Endothelial cell (in vitro differentiated cells): ENCODE results near the gene HOXA7. TPM values are rescaled to one million over a fixed set of nuclear protein-coding genes. Genes with fewer than 3 reads are reported as not detected.

ENCODE experiments used
- DNase-seq: peaks from one replicate; pipeline ENCODE4 v3.0.0; 2021; ENCODE audit warnings: low spot score
- H3K27ac Mint-ChIP-seq: one replicate; pipeline ENCODE4 v1.8.0; 2021; ENCODE audit warnings: mixed read lengths, inconsistent platforms; ENCODE audit not compliant: unreplicated experiment
- H3K27me3 Mint-ChIP-seq: one replicate; pipeline ENCODE4 v1.8.0; 2021; ENCODE audit warnings: mild to moderate bottlenecking, moderate library complexity, mixed read lengths, inconsistent platforms; ENCODE audit not compliant: unreplicated experiment
- H3K36me3 Mint-ChIP-seq: one replicate; pipeline ENCODE4 v1.8.0; 2021; ENCODE audit warnings: mild to moderate bottlenecking, low read depth, mixed read lengths, inconsistent platforms; ENCODE audit not compliant: unreplicated experiment
- H3K4me1 Mint-ChIP-seq: one replicate; pipeline ENCODE4 v1.8.0; 2021; ENCODE audit warnings: mild to moderate bottlenecking, mixed read lengths, inconsistent platforms; ENCODE audit not compliant: unreplicated experiment
- H3K4me3 Mint-ChIP-seq: one replicate; pipeline ENCODE4 v1.8.0; 2021; ENCODE audit warnings: mild to moderate bottlenecking, mixed read lengths, inconsistent platforms; ENCODE audit not compliant: unreplicated experiment
- H3K9me3 Mint-ChIP-seq: one replicate; pipeline ENCODE4 v1.8.0; 2021; ENCODE audit warnings: mixed read lengths, inconsistent platforms; ENCODE audit not compliant: unreplicated experiment
- CTCF ChIP-seq: fragments of 200-600 bp; sonication (generic); IDR thresholded peaks from one replicate; pipeline ENCODE4 v1.5.0; 2021; ENCODE audit warnings: antibody characterized with exemption; ENCODE audit not compliant: unreplicated experiment
- total RNA-seq: library from RNA; stranded (reverse); fragmentation: NEBNext Ultra II Directional; extraction: Animal tissue kit (Norgen Biotek cat#: 25700); gene quantifications from one replicate; pipeline ENCODE4 v1.2.1, GENCODE V29; 2021; ENCODE audit not compliant: unreplicated experiment

HOXA7 gene
- total RNA-seq, 1 donor from 2014 or later: not detected

DNA sequence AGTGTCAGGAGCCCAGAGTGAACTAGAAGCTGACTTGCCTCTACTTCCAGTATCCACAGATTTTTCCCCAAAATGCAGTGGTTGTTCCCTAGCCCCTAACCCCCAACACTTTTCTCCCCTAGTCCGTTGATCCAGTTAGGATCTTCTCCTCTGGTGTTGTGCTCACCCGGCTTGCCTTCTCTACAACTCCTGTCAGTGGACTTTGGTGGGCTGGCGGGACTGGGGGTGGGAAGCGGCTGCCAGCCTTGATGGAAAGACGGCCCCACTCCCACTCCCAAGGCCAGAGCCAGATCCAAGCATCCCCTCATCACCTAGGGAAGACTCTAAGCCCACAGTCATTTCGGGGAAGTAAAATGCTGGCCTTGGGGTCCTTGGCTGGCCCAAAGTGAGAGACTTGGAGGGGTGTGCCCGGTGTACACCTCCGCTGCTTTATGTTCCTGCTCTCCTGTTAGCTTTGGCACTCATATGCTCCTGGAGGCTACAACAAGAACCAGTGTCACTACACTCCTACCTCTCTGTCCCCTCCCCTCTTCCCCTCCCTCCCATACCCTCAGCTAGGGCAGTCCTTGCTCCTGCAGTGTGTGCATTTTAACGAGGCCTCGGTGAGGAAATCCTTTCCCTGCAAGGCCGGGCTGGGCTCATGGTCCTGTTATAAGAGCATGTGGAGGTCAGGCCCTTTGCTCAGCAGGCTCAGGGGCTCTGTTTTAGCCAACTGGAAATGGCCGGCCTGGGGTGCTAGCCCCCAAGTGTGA is 18.6 kb upstream of the HOXA7 start:
- no peak for DNase-seq
- H3K27ac Mint-ChIP-seq: no peak overlapping the region
- no peaks in the 10 kb centered on the region for H3K36me3 Mint-ChIP-seq

DNA sequence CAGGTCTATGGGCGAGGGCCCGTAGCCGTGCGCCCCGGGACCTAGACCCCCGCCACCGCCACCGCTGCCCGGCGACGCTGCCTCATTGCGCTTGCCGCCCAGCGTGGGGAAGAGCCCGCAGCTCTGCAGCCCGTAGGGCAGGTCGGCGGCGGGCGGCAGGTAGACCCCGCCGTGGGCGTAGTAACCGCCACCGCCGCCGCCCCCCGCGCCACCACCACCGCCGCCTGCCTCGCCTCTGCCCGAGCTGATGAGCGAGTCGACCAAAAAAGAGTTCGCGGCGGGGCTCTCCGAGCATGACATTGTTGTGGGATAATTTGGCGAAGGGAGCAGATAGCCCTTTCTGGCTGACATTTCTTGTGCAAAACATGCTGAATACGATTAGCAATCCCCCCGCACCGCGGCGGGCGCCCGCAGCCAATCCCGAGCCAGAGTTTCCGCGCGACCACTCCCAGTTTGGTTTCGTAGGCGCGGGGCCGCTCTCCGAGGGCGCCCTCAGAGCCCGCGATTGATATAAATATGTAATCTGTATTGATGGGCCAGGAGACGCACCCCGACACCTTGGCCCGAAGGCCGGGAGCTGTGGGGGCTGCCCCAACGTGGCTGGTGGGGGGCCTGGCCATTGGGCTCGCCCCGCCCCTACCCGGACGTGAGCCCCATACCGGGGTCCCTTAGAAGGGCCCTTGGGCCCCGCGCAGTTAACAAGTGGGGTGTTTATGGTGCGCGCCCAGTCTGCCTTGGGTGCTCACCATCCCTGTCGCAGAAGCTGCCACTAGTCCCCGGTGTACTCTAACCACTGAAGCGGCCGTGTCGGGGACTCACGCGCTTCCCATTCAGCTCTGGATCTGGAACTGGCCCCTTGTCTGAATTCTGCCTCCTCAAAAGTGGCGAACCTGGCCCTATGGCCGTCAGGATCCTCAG is 17.7 kb upstream of the HOXA7 start, which contains the start of gene HOXA10:
Gene HOXA10 (minus strand): TSS at position 365 of the 918 bp plus-strand sequence. CDS start 14 bp downstream, at position 351.
- TF ChIP-seq CTCF: no peak
- no peak within 1 kb of the TSS for H3K27ac Mint-ChIP-seq
- peaks cover 31% of the 10 kb centered on the region for H3K4me1 Mint-ChIP-seq
- H3K27me3 Mint-ChIP-seq: peaks cover 38% of the 10 kb centered on the region
- H3K4me3 Mint-ChIP-seq: no peak within 1 kb of the TSS
- H3K9me3 Mint-ChIP-seq: no peaks in the 10 kb centered on the region
- no peaks in the 10 kb centered on the region for H3K36me3 Mint-ChIP-seq
- DNase-seq: no peak

More for the DNA sequence above, 18.6 kb upstream of the HOXA7 start:
- Mint-ChIP-seq H3K4me3 (no peak overlapping the region), H3K27me3 (peaks cover 43% of the 10 kb centered on the region), H3K4me1 (peaks cover 37% of the 10 kb centered on the region), H3K9me3 (no peaks in the 10 kb centered on the region)
- TF ChIP-seq CTCF: no peak

GRCh38 chr7:27173511-27173955 is 17.1 kb upstream of the HOXA7 start:
- Mint-ChIP-seq H3K27me3 (peaks cover 41% of the 10 kb centered on the region), H3K9me3 (no peaks in the 10 kb centered on the region), H3K4me3 (no peak overlapping the region), H3K27ac (no peak overlapping the region), H3K4me1 (peaks cover 32% of the 10 kb centered on the region), H3K36me3 (no peaks in the 10 kb centered on the region)
- TF ChIP-seq CTCF: no peak
- no peak for DNase-seq

DNA sequence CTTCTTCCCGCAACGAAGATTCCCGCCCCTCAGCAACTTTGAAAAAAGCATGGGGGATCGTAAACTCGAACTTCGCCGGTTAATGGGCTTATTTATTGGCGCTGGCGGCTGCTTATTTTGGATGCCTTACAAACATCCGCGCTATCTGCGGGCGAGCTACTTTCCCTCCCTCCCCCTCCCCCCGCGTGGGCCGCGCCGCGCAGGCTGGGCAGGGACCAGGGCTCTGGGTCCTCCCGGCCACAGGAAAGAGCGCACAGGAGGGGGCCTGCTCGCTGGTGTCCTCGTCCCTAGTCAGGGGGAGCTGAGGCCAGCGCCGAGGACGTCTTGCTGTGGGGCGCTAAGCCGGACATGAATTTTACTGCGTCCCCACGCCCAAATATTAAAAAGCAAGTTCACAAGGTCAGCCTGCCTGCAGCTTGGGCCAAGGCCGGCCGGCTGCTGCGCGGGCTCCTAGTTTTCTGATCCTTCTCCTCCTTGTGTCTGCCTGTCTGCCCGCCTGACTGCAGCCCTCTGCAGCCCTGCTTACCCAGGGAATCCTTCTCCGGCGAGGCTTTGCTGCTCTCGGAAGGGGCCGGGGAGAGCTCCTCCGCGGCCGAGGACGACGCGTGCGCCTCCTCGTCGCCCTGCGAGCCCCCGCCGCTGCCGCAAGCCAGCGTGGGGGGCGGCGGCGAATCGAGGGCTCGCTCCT is 16.5 kb upstream of the HOXA7 start:
- no peaks in the 10 kb centered on the region for H3K9me3 Mint-ChIP-seq
- H3K4me3 Mint-ChIP-seq: no peak overlapping the region
- H3K4me1 Mint-ChIP-seq: peaks cover 37% of the 10 kb centered on the region
- peaks cover 38% of the 10 kb centered on the region for H3K27me3 Mint-ChIP-seq
- H3K27ac Mint-ChIP-seq: no peak overlapping the region
- H3K36me3 Mint-ChIP-seq: no peaks in the 10 kb centered on the region
- TF ChIP-seq CTCF: no peak
- no peak for DNase-seq
